GM18951 (cell line): ENCODE measurements around the gene NEURL2.
"Not testable (repeated sequence)": the region's sequence is repeated elsewhere in the genome, so short reads cannot be mapped to it uniquely, and the experiment has no call there.

Experiments used
- POLR2A ChIP-seq: IDR thresholded peaks from 4 replicates; pipeline ENCODE4 v1.6.1; 2011; ENCODE audit warnings: mild to moderate bottlenecking; ENCODE audit not compliant: insufficient read length, insufficient read depth; ENCODE audit errors: extremely low read depth
- in situ Hi-C: fragments of 300-500 bp; cut with MboI; formaldehyde crosslinking; loops from one replicate; pipeline ENCODE4 v1.12.0; 2022; ENCODE audit warnings: low sequenced_read_pairs, mixed read lengths, inconsistent platforms; ENCODE audit not compliant: unreplicated experiment

The NEURL2 gene

GRCh38 chr20:45890985-45891983 is at the start of gene NEURL2, which contains the start of gene CTSA:
TSS of gene NEURL2 (minus strand) at chr20:45891208. CDS start at chr20:45890991, 217 bp downstream.
TSS of gene CTSA (plus strand) at chr20:45891335. CDS start at chr20:45891569, 234 bp downstream.
- TF ChIP-seq POLR2A: peak; percentile 81
- in situ Hi-C loops: no loop called here

- in situ Hi-C loops: no loop called here
- TF ChIP-seq POLR2A: no peak
These were observed 49.5 kb upstream of the NEURL2 start for GRCh38 chr20:45940469-45940868.

- in situ Hi-C loops: no loop called here
These were observed 49.0 kb upstream of the NEURL2 start for GRCh38 chr20:45940053-45940452.

GRCh38 chr20:45938727-45939438 is 47.9 kb upstream of the NEURL2 start:
- in situ Hi-C loops: no loop called here
- no peak for TF ChIP-seq POLR2A

More at GRCh38 chr20:45940053-45940452, 49.0 kb upstream of the NEURL2 start:
- TF ChIP-seq POLR2A: no peak

GRCh38 chr20:45937765-45938164 is 46.8 kb upstream of the NEURL2 start:
- in situ Hi-C loops: no loop called here

GRCh38 chr20:45935416-45936046 is 44.5 kb upstream of the NEURL2 start:
- in situ Hi-C loops: no loop called here
- TF ChIP-seq POLR2A: no peak

More at GRCh38 chr20:45937765-45938164, 46.8 kb upstream of the NEURL2 start:
- TF ChIP-seq POLR2A: no peak

- in situ Hi-C loops: no loop called here
These were observed 43.8 kb upstream of the NEURL2 start, which contains the start of gene PCIF1 for GRCh38 chr20:45934586-45935415. TSS of gene PCIF1 (plus strand) at chr20:45934683. CDS start at chr20:45939000, 4,317 bp downstream.

GRCh38 chr20:45934046-45934585 is 43.1 kb upstream of the NEURL2 start:
- in situ Hi-C loops: no loop called here
- no peak for TF ChIP-seq POLR2A

More at GRCh38 chr20:45934586-45935415, 43.8 kb upstream of the NEURL2 start, which contains the start of gene PCIF1:
- TF ChIP-seq POLR2A: peak; percentile 90

GRCh38 chr20:45933266-45934045 is 42.4 kb upstream of the NEURL2 start:
- in situ Hi-C loops: no loop called here

GRCh38 chr20:45931680-45932079 is 40.7 kb upstream of the NEURL2 start:
- in situ Hi-C loops: not testable (repeated sequence)

More at GRCh38 chr20:45933266-45934045, 42.4 kb upstream of the NEURL2 start:
- peak; percentile 38 for TF ChIP-seq POLR2A
